Large intestine (tissue), 3 donors: ENCODE results near the gene BTBD6. TPM values are rescaled to one million over a fixed set of nuclear protein-coding genes. Genes with fewer than 3 reads are reported as not detected.

Source experiments
- DNase-seq, 2 donors: peaks; one replicate each; pipeline versions ENCODE4 v3.0.0 to v3.0.0-alpha.2; 2013
- H3K27ac ChIP-seq: one replicate; pipeline ENCODE4 v1.5.1; 2013; ENCODE audit warnings: low read length
- H3K27me3 ChIP-seq: 2 replicates; pipeline ENCODE4 v1.6.1; 2013; ENCODE audit warnings: low read length; ENCODE audit not compliant: control insufficient read depth, insufficient read depth
- H3K36me3 ChIP-seq: 2 replicates; pipeline ENCODE4 v1.6.1; 2013; ENCODE audit warnings: low read length; ENCODE audit not compliant: control insufficient read depth, insufficient read depth
- H3K4me1 ChIP-seq: one replicate; pipeline ENCODE4 v1.6.1; 2013; ENCODE audit warnings: low read length; ENCODE audit not compliant: control insufficient read depth, insufficient read depth
- H3K4me3 ChIP-seq: one replicate; pipeline ENCODE4 v1.5.1; 2013; ENCODE audit warnings: low read length
- H3K9me3 ChIP-seq: one replicate; pipeline ENCODE4 v1.6.1; 2013; ENCODE audit warnings: mild to moderate bottlenecking, low read depth, low read length, moderate library complexity; ENCODE audit not compliant: control insufficient read depth
- WGBS: methylation state at CpG from one replicate; pipeline ENCODE4 v1.1.5; 2013; ENCODE audit warnings: low lambda C conversion rate; ENCODE audit not compliant: insufficient coverage; 5-methylcytosine and 5-hydroxymethylcytosine counted together
- polyA plus RNA-seq: library from polyadenylated mRNA; unstranded; fragments of 120-200 nt; gene quantifications from one replicate; pipeline ENCODE4 v1.2.1, GENCODE V29; 2013

Gene BTBD6
- polyA plus RNA-seq, 1 donor: 40.9 TPM

DNA sequence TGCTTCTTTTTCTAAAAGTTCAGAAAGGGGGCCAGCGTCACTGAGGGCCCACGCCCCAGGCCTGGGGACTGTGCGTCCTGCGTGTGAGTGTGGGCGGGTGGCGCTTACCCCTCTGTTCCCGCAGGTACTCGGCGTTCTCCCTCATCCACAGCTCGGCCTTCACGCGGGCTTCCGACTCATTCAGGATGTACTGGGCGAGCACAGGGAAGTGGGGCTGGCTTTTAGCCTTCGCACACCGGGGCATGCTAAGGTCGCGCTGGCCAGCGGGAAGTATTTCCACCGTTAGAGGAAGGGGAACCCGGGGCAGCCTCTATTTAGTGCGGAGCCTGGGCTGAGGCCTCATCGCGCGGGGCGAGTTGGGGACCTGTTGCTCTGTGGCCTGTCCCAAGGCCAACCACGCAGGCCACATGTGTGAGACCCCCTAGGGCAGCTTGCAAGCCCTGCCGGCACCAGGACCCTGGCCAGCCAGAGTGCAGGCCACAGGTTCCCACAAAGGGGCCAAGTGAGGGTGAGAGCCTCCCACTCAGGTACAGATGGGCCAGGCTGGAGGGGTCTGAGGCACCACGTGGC lies 29.2 kb upstream of the BTBD6 start:
- Histone ChIP-seq H3K36me3 (peaks cover 67% of the 10 kb centered on the region), H3K4me3 (no peak overlapping the region), H3K9me3 (no peaks in the 10 kb centered on the region), H3K27ac (no peak overlapping the region), H3K27me3 (no peaks in the 10 kb centered on the region), H3K4me1 (no peaks in the 10 kb centered on the region)
- DNase-seq: no peak
- WGBS: no CpG with 5 or more reads among the region's 29 CpGs

DNA sequence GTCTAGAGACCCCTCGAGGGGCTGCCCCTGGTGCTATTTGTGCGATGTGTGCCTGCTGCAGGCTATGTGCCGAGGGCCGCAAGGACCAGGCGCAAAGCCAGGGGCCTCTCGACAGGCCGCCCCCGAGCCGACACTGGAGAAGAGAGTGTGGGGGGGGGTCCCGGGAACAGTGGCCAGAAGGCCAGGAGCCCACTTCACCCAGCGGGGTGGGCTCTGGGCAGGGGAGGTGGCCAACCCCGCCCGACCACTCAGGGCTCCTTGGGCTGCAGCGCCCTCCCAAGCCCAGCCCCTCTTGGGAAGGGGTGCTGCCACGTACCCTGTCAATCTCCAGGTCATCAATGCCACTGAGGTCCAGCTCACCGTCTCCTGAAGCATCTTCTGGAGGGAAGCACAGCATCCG lies 28.6 kb upstream of the BTBD6 start:
- WGBS: no CpG with 5 or more reads among the region's 17 CpGs
- no peak overlapping the region for H3K27ac ChIP-seq
- H3K4me3 ChIP-seq: no peak overlapping the region
- H3K36me3 ChIP-seq: peaks cover 68% of the 10 kb centered on the region
- no peak for DNase-seq
- H3K27me3 ChIP-seq: no peaks in the 10 kb centered on the region
- H3K9me3 ChIP-seq: no peaks in the 10 kb centered on the region
- no peaks in the 10 kb centered on the region for H3K4me1 ChIP-seq

DNA sequence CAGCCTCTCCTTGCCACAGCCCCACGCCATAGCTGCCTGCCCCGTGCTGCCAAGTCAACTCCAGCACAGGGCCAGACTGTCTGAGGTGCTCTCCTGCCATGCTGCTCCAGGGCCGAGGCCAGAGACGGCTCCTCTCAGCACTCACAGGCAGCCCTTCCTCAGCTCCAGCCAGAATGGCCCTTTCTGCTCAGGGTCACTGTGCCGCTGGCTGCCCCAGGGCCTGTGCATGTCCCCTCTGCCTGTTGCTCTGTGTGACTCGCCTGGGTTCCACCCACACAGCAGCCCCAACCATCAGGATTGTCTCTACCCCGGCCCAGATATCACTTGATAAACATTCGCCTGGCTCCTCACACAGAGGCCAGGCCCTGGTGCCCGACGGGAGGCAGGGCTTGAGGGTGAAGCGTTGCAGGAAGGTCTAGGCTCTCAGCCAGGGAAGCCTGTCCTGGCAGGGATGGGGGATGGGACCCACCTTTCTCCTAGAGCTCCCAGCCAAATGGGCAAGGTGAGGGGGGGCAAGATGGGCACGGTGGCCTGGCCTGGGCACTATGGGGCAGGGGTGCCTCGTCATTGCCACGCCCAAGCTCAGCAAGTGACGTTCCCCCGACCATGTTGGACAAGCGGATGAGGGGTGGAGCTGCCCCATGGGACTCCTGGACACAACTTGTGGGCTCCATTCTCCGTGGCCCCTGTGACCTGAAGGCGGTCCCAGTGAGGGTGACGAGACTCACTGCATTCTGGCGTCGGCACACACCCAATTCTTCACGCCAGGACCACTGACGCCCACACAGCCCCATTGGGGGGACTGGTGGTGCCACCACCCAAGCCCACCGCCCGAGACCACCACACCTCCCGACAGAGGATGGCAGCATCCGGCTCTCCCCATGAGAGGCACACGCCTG lies 27.4 kb upstream of the BTBD6 start:
- no peak overlapping the region for H3K4me3 ChIP-seq
- no peaks in the 10 kb centered on the region for H3K9me3 ChIP-seq
- DNase-seq: no peak
- WGBS: no CpG with 5 or more reads among the region's 29 CpGs
- no peaks in the 10 kb centered on the region for H3K27me3 ChIP-seq
- H3K4me1 ChIP-seq: no peaks in the 10 kb centered on the region
- H3K27ac ChIP-seq: no peak overlapping the region
- H3K36me3 ChIP-seq: peaks cover 75% of the 10 kb centered on the region

GRCh38 chr14:105221598-105222178 lies 26.6 kb upstream of the BTBD6 start:
- WGBS: 90% methylated on average over 3 of the region's 27 CpGs
- Histone ChIP-seq H3K36me3 (peaks cover 79% of the 10 kb centered on the region), H3K27me3 (no peaks in the 10 kb centered on the region), H3K4me1 (no peaks in the 10 kb centered on the region), H3K9me3 (no peaks in the 10 kb centered on the region), H3K27ac (no peak overlapping the region), H3K4me3 (no peak overlapping the region)
- no peak for DNase-seq

- DNase-seq: no peak
- WGBS: no CpG with 5 or more reads among the region's 16 CpGs
- H3K36me3 ChIP-seq: peaks cover 69% of the 10 kb centered on the region
Observed at GRCh38 chr14:105223260-105223659, 25.1 kb upstream of the BTBD6 start.

GRCh38 chr14:105223770-105224544 lies 24.4 kb upstream of the BTBD6 start:
- Histone ChIP-seq H3K36me3 (peaks cover 62% of the 10 kb centered on the region), H3K9me3 (no peaks in the 10 kb centered on the region), H3K27me3 (no peaks in the 10 kb centered on the region), H3K4me3 (no peak overlapping the region), H3K27ac (no peak overlapping the region), H3K4me1 (no peaks in the 10 kb centered on the region)
- DNase-seq: no peak
- WGBS: no CpG with 5 or more reads among the region's 15 CpGs

More at GRCh38 chr14:105223260-105223659, 25.1 kb upstream of the BTBD6 start:
- Histone ChIP-seq H3K4me1 (no peaks in the 10 kb centered on the region), H3K4me3 (no peak overlapping the region), H3K27me3 (no peaks in the 10 kb centered on the region), H3K27ac (no peak overlapping the region), H3K9me3 (no peaks in the 10 kb centered on the region)

- H3K27me3 ChIP-seq: no peaks in the 10 kb centered on the region
- H3K9me3 ChIP-seq: no peaks in the 10 kb centered on the region
- no peak overlapping the region for H3K27ac ChIP-seq
- no peaks in the 10 kb centered on the region for H3K4me1 ChIP-seq
- WGBS: no CpG with 5 or more reads among the region's 11 CpGs
- no peak overlapping the region for H3K4me3 ChIP-seq
- no peak for DNase-seq
- H3K36me3 ChIP-seq: peaks cover 52% of the 10 kb centered on the region
Observed at GRCh38 chr14:105224845-105225570, 23.3 kb upstream of the BTBD6 start.

DNA sequence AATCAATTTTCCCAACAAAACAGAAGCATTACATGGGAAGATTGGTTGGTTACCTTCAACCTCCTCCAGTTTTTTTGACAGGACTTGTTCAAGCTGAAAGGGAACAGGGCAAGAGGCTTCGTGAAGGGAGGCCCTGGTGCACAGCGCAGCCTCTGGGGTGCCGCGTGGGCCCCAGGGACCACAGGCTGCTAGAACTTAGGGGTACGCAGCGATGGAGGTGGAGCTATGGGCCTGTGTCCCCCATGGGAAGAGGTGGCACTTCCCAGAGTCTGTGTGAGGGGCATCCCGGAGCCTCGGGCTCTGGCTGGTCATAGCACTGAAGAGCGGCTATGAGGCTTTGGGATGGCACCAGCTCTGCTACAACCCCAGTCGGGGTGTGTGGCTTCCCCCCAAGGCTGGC lies 22.1 kb upstream of the BTBD6 start:
- Histone ChIP-seq H3K4me1 (no peaks in the 10 kb centered on the region), H3K4me3 (no peak overlapping the region), H3K9me3 (no peaks in the 10 kb centered on the region), H3K27ac (no peak overlapping the region), H3K36me3 (peaks cover 40% of the 10 kb centered on the region), H3K27me3 (no peaks in the 10 kb centered on the region)
- no CpG with 5 or more reads among the region's 10 CpGs for WGBS
- no peak for DNase-seq

GRCh38 chr14:105227346-105227745 lies 21.0 kb upstream of the BTBD6 start:
- no peak for DNase-seq
- peaks cover 33% of the 10 kb centered on the region for H3K36me3 ChIP-seq
- no peak overlapping the region for H3K27ac ChIP-seq
- no peaks in the 10 kb centered on the region for H3K9me3 ChIP-seq
- no peaks in the 10 kb centered on the region for H3K27me3 ChIP-seq
- 100% methylated on average over 4 of the region's 14 CpGs for WGBS
- no peaks in the 10 kb centered on the region for H3K4me1 ChIP-seq
- H3K4me3 ChIP-seq: no peak overlapping the region

GRCh38 chr14:105228562-105228961 lies 19.8 kb upstream of the BTBD6 start:
- H3K4me3 ChIP-seq: no peak overlapping the region
- H3K27ac ChIP-seq: no peak overlapping the region
- peaks cover 27% of the 10 kb centered on the region for H3K36me3 ChIP-seq
- WGBS: no CpG with 5 or more reads among the region's 17 CpGs
- no peaks in the 10 kb centered on the region for H3K4me1 ChIP-seq
- H3K27me3 ChIP-seq: no peaks in the 10 kb centered on the region
- H3K9me3 ChIP-seq: no peaks in the 10 kb centered on the region
- DNase-seq: no peak
